Left kidney (tissue), 2 donors: Measurements from ENCODE around the gene DUS1L. TPM values are rescaled to one million over a fixed set of nuclear protein-coding genes. Genes with fewer than 3 reads are reported as not detected.

Experiments used
- DNase-seq: peaks from one replicate; pipeline ENCODE4 v3.0.0-alpha.2; 2013
- polyA plus RNA-seq: library from polyadenylated mRNA; unstranded; fragments of 120-200 nt; gene quantifications from one replicate; pipeline ENCODE4 v1.2.1, GENCODE V29; 2013; ENCODE audit not compliant: insufficient read length

The DUS1L gene
- polyA plus RNA-seq, 1 donor: 74.1 TPM

- DNase-seq: no peak
Measured at GRCh38 chr17:82056729-82057621, 8.6 kb downstream of the DUS1L start.

GRCh38 chr17:82055965-82056728, 9.5 kb downstream of the DUS1L start:
- no peak for DNase-seq

- DNase-seq: no peak
Measured at GRCh38 chr17:82055023-82055964, 10.3 kb downstream of the DUS1L start.

GRCh38 chr17:82054351-82055022, 11.1 kb downstream of the DUS1L start:
- no peak for DNase-seq

- DNase-seq: no peak
Measured at GRCh38 chr17:82053556-82054263, 11.9 kb downstream of the DUS1L start.

- no peak for DNase-seq
Measured at GRCh38 chr17:82053130-82053529, 12.5 kb downstream of the DUS1L start.

GRCh38 chr17:82052638-82053059, 13.0 kb downstream of the DUS1L start:
- DNase-seq: no peak

GRCh38 chr17:82051776-82052637, 13.6 kb downstream of the DUS1L start, which contains the start of the genes GPS1 and RFNG:
GPS1 (plus strand) TSS chr17:82051898; CDS start chr17:82051932, 34 bp downstream.
RFNG (minus strand) TSS chr17:82051811; CDS start chr17:82051766, 45 bp downstream.
- DNase-seq: no peak

- no peak for DNase-seq
Measured at GRCh38 chr17:82050761-82051641, 14.6 kb downstream of the DUS1L start.

- no peak for DNase-seq
Measured at GRCh38 chr17:82050152-82050760, 15.3 kb downstream of the DUS1L start.

- no peak for DNase-seq
Measured at GRCh38 chr17:82049521-82049971, 16.1 kb downstream of the DUS1L start.

- DNase-seq: no peak
Measured at GRCh38 chr17:82049106-82049505, 16.5 kb downstream of the DUS1L start.

GRCh38 chr17:82048571-82048971, 17.0 kb downstream of the DUS1L start:
- DNase-seq: no peak

- no peak for DNase-seq
Measured at GRCh38 chr17:82047914-82048570, 17.6 kb downstream of the DUS1L start.

GRCh38 chr17:82047379-82047778, 18.2 kb downstream of the DUS1L start:
- no peak for DNase-seq

- DNase-seq: no peak
Measured at GRCh38 chr17:82046903-82047302, 18.7 kb downstream of the DUS1L start.

- DNase-seq: no peak
Measured at GRCh38 chr17:82045936-82046484, 19.6 kb downstream of the DUS1L start.
